GM12878 (cell line): ENCODE data around the gene KAT2A. TPM values are rescaled to one million over a fixed set of nuclear protein-coding genes. Genes with fewer than 3 reads are reported as not detected.

Experiments
- ATAC-seq: fragments of 200-7000 bp; cut with Tn5 transposase; 3 replicates; pipeline ENCODE4 v1.9.1; 2020; ENCODE audit warnings: mild to moderate bottlenecking, moderate library complexity
- BruUV-seq: library from RNA; stranded (reverse); fragments of 400-500 nt; replicated peaks from 2 replicates; lab custom pipeline; 2021; lab: Mats Ljungman, UMichigan
- CTCF ChIA-PET: fragments of 300-600 bp; sonication (Branson Sonifier 250); formaldehyde crosslinking; extraction: SDS; loops from one replicate; lab custom pipeline; 2021; ENCODE audit warnings: inconsistent platforms; lab: Yijun Ruan, JAX
- POLR2A ChIA-PET: fragments of 350-600 bp; formaldehyde crosslinking; extraction: SDS; loops from one replicate; lab custom pipeline; 2021; ENCODE audit warnings: inconsistent platforms; lab: Charles Lee
- RAD21 ChIA-PET: fragments of 300-600 bp; sonication (Branson Sonifier 250); formaldehyde crosslinking; loops from one replicate; lab custom pipeline; 2023; ENCODE audit warnings: antibody characterized with exemption; ENCODE audit not compliant: unreplicated experiment; lab: Charles Lee
- SMC1A ChIA-PET: fragments of 300-600 bp; sonication (Branson Sonifier 250); formaldehyde crosslinking; loops from one replicate; lab custom pipeline; 2023; ENCODE audit not compliant: unreplicated experiment, uncharacterized antibody; lab: Charles Lee
- DNase-seq: peaks from one replicate; pipeline ENCODE4 v3.0.0-alpha.2; 2011; ENCODE audit warnings: low read depth, low spot score
- FAIRE-seq: peaks from 3 replicates; lab custom pipeline; 2011; peaks lifted over from hg19 to GRCh38; lab: Jason Lieb, UNC
- H2AFZ ChIP-seq: 2 replicates; pipeline ENCODE4 v1.6.0; 2011; ENCODE audit warnings: low read depth, low read length, control low read depth; ENCODE audit not compliant: control insufficient read depth
- H3K27ac ChIP-seq: 2 replicates; pipeline ENCODE4 v1.5.1; 2011; ENCODE audit warnings: control low read depth; ENCODE audit not compliant: control insufficient read depth, insufficient read depth
- H3K27me3 ChIP-seq, 2 experiments: replicated peaks in 1 of 2; 2 replicates each; pipeline versions ENCODE4 v1.6.0 to v1.6.1; 2011; ENCODE audit warnings: low read length in 1 of 2; ENCODE audit not compliant: control insufficient read depth in 2 of 2, insufficient read depth in 2 of 2
- H3K36me3 ChIP-seq, 2 experiments: 2 replicates each; pipeline ENCODE4 v1.5.1; 2011; ENCODE audit warnings: low read length in 1 of 2; ENCODE audit not compliant: control insufficient read depth in 2 of 2, insufficient read depth in 2 of 2
- H3K4me1 ChIP-seq: 2 replicates; pipeline ENCODE4 v1.6.1; 2011; ENCODE audit warnings: mild to moderate bottlenecking, low read length, moderate library complexity, mixed read lengths; ENCODE audit not compliant: control insufficient read depth, insufficient read depth
- H3K4me2 ChIP-seq: 2 replicates; pipeline ENCODE4 v1.6.0; 2011; ENCODE audit warnings: control low read depth; ENCODE audit not compliant: control insufficient read depth, insufficient read depth
- H3K4me3 ChIP-seq: fragments of 200-600 bp; sonication (generic); 2 replicates; pipeline ENCODE4 v1.5.1; 2016
- H3K79me2 ChIP-seq: 2 replicates; pipeline ENCODE4 v1.6.0; 2011; ENCODE audit warnings: low read length; ENCODE audit not compliant: control insufficient read depth, insufficient read depth
- H3K9ac ChIP-seq: 2 replicates; pipeline ENCODE4 v1.8.0; 2011; ENCODE audit warnings: low read length, control low read depth, mixed read lengths; ENCODE audit not compliant: control insufficient read depth, insufficient read depth
- H3K9me3 ChIP-seq: replicated peaks from 3 replicates; pipeline ENCODE4 v1.5.1; 2011; ENCODE audit warnings: mild to moderate bottlenecking, low read length; ENCODE audit not compliant: control insufficient read depth, insufficient read depth
- H4K20me1 ChIP-seq: 2 replicates; pipeline ENCODE4 v1.6.0; 2011; ENCODE audit not compliant: control insufficient read depth, insufficient read depth
- BCL3 ChIP-seq: IDR thresholded peaks from 2 replicates; pipeline ENCODE4 v1.6.1; 2011; ENCODE audit warnings: borderline replicate concordance, low read depth, mild to moderate bottlenecking, moderate library complexity, low read length; ENCODE audit not compliant: insufficient read depth, poor library complexity, severe bottlenecking
- BRCA1 ChIP-seq: IDR thresholded peaks from 2 replicates; pipeline ENCODE4 v1.6.1; 2011; ENCODE audit warnings: low read depth, low read length, improper control_type of control experiment
- CBFB ChIP-seq: IDR thresholded peaks from 2 replicates; pipeline ENCODE4 v1.6.1; 2016; ENCODE audit warnings: antibody characterized with exemption, low read depth
- HDAC6 ChIP-seq: fragments of 200-600 bp; sonication (generic); IDR thresholded peaks from one replicate; pipeline ENCODE4 v1.8.0; 2017; ENCODE audit warnings: antibody characterized with exemption; ENCODE audit not compliant: unreplicated experiment
- IRF4 ChIP-seq: IDR thresholded peaks from 2 replicates; pipeline ENCODE4 v1.6.1; 2011; ENCODE audit warnings: low read depth, low read length
- LARP7 ChIP-seq: fragments of 450-650 bp; IDR thresholded peaks from 2 replicates; pipeline ENCODE4 v1.6.1; 2017; ENCODE audit warnings: mild to moderate bottlenecking
- NR2C2 ChIP-seq: IDR thresholded peaks from 2 replicates; pipeline ENCODE4 v1.6.1; 2011; ENCODE audit warnings: borderline replicate concordance, low read depth; ENCODE audit not compliant: control insufficient read depth, insufficient read length
- PAX8 ChIP-seq: fragments of 450-650 bp; IDR thresholded peaks from 2 replicates; pipeline ENCODE4 v1.6.1; 2017; ENCODE audit warnings: mild to moderate bottlenecking, moderate library complexity
- POLR2A ChIP-seq: IDR thresholded peaks from 2 replicates; pipeline ENCODE4 v1.6.1; 2011; ENCODE audit warnings: low read depth, mild to moderate bottlenecking, low read length
- POLR2AphosphoS2 ChIP-seq: IDR thresholded peaks from 2 replicates; pipeline ENCODE4 v1.6.1; 2011; ENCODE audit warnings: low read depth, mild to moderate bottlenecking, low read length, improper control_type of control experiment, moderate library complexity
- RELA ChIP-seq: fragments of 450-650 bp; IDR thresholded peaks from 2 replicates; pipeline ENCODE4 v1.8.0; 2014; ENCODE audit warnings: borderline replicate concordance; ENCODE audit not compliant: partially characterized antibody
- SIN3A ChIP-seq: IDR thresholded peaks from 2 replicates; pipeline ENCODE4 v1.6.1; 2012; ENCODE audit warnings: low read depth, low read length, improper control_type of control experiment
- SMAD1 ChIP-seq: fragments of 450-650 bp; IDR thresholded peaks from 2 replicates; pipeline ENCODE4 v1.6.1; 2018; ENCODE audit warnings: mild to moderate bottlenecking, low read depth; ENCODE audit not compliant: partially characterized antibody
- WRNIP1 ChIP-seq: IDR thresholded peaks from 2 replicates; pipeline ENCODE4 v1.6.1; 2011; ENCODE audit warnings: low read depth, low read length, improper control_type of control experiment, borderline replicate concordance
- YY1 ChIP-seq: IDR thresholded peaks from 2 replicates; pipeline ENCODE4 v1.6.1; 2011; ENCODE audit warnings: low read depth, mild to moderate bottlenecking, low read length
- WGBS: methylation state at CpG from one replicate; pipeline ENCODE4 v1.1.6; 2016; ENCODE audit warnings: low lambda C conversion rate; ENCODE audit not compliant: insufficient replicate concordance, insufficient coverage; ENCODE audit errors: missing lambda C conversion rate; 5-methylcytosine and 5-hydroxymethylcytosine counted together
- in situ Hi-C: fragments of 300-500 bp; cut with MboI; formaldehyde crosslinking; loops from 9 replicates; pipeline ENCODE4 v1.14.3; 2018; ENCODE audit warnings: mixed read lengths
- intact Hi-C: fragments of 100-400 bp; cut with micrococcal nuclease; formaldehyde crosslinking; loops from one replicate; pipeline ENCODE4 v1.14.2; 2022; ENCODE audit not compliant: unreplicated experiment
- polyA plus RNA-seq, 11 experiments: library from polyadenylated mRNA; depleted of rRNA in 4 of 11; unstranded in 6 of 11; stranded (reverse) in 5 of 11; fragments of >200 nt; fragmentation: Nextera tagmentation in 4 of 11; fragmentation: Illumina TruSeq in 1 of 11; extraction: Ambion mirVana in 4 of 11; extraction: Trizol in 1 of 11; gene quantifications; 1 replicate in 1 of 11; 2 replicates in 10 of 11; pipeline versions ENCODE4 v1.2.1 to v1.2.3, GENCODE V29; 2011 to 2016; ENCODE audit warnings: inconsistent platforms in 2 of 11, missing spikeins in 2 of 11, low read depth in 1 of 11
- total RNA-seq, 4 experiments: library from RNA; depleted of rRNA in 3 of 4; stranded (reverse); fragments of >200 nt in 3 of 4; fragmentation: Illumina TruSeq in 1 of 4; extraction: Trizol in 1 of 4; gene quantifications; 2 replicates each; pipeline versions ENCODE4 v1.2.1 to v1.2.3, GENCODE V29; 2013 to 2021
- TF ChIP-seq, protein P1 (sequence below): IDR thresholded peaks from 2 replicates; pipeline ENCODE4 v1.6.1; 2011; ENCODE audit warnings: mild to moderate bottlenecking, low read depth, low read length, moderate library complexity; ENCODE audit not compliant: insufficient replicate concordance
- TF ChIP-seq, protein P2 (sequence below): IDR thresholded peaks from 2 replicates; pipeline ENCODE4 v1.6.1; 2011; ENCODE audit warnings: borderline replicate concordance, low read depth, mild to moderate bottlenecking, moderate library complexity, mixed read lengths, low read length; ENCODE audit not compliant: insufficient read depth; ENCODE audit errors: extremely low read length
- TF ChIP-seq, protein P3 (sequence below): fragments of 450-650 bp; IDR thresholded peaks from 2 replicates; pipeline ENCODE4 v1.6.1; 2014; ENCODE audit warnings: mild to moderate bottlenecking

The KAT2A gene
- total and polyA plus RNA-seq, 10 of the 15 experiments (the other 5 are each of a cell fraction or from before 2014, with no cell fraction given): 0.85 to 47.5 (median 14.6) TPM

GRCh38 chr17:42116705-42117396 lies 4.3 kb downstream of the KAT2A start (continued):
- TF ChIP-seq, protein P1, sequence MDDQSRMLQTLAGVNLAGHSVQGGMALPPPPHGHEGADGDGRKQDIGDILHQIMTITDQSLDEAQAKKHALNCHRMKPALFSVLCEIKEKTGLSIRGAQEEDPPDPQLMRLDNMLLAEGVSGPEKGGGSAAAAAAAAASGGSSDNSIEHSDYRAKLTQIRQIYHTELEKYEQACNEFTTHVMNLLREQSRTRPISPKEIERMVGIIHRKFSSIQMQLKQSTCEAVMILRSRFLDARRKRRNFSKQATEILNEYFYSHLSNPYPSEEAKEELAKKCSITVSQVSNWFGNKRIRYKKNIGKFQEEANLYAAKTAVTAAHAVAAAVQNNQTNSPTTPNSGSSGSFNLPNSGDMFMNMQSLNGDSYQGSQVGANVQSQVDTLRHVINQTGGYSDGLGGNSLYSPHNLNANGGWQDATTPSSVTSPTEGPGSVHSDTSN: peak; percentile 17

GRCh38 chr17:42114118-42114517 lies 7.0 kb downstream of the KAT2A start:
- Histone ChIP-seq H3K9me3 (no peaks in the 10 kb centered on the region; the same call in 2 of the 3 replicates), H3K27ac (no peak overlapping the region), H2AFZ (no peak overlapping the region), H3K36me3 (peaks cover 5 to 6% of the 10 kb centered on the region in 2 experiments; a peak in 2 of 4 replicates), H3K79me2 (peaks cover 13% of the 10 kb centered on the region), H3K4me2 (no peak overlapping the region), H4K20me1 (no peaks in the 10 kb centered on the region), H3K9ac (no peak overlapping the region), H3K27me3 (no peaks in the 10 kb centered on the region), H3K4me3 (no peak overlapping the region), H3K4me1 (peaks cover 35% of the 10 kb centered on the region)
- CTCF ChIA-PET: interaction anchor here (0.9 to 7.5 kb wide), 9 partner anchors 11 to 150 kb away, joined by 3 to 61 read pairs (median 9); partner anchors contain the start of genes DNAJC7 and GHDC
- DNase-seq (no peak), ATAC-seq (no peak), FAIRE-seq (no peak)
- WGBS: 93% methylated on average over 9 of the region's 9 CpGs
- intact Hi-C loops (no loop called here), in situ Hi-C loops (loop anchor here (5.0 kb wide), 2 partner anchors 92 to 152 kb away; partner anchors contain the start of gene NKIRAS2)
- POLR2A ChIA-PET: interaction anchor here (0.6 to 3.5 kb wide), 5 partner anchors 10 to 97 kb away, joined by 3 to 23 read pairs (median 4); partner anchors contain the start of genes DNAJC7 and NKIRAS2
- no TSS peak for BruUV-seq
- SMC1A ChIA-PET: interaction anchor here (1.1 to 3.4 kb wide), 5 partner anchors 48 to 148 kb away, joined by 3 to 17 read pairs (median 16); partner anchors contain the start of genes CNP and KCNH4
- RAD21 ChIA-PET: interaction anchor here (1.0 to 2.7 kb wide), 6 partner anchors 65 to 196 kb away, joined by 4 to 16 read pairs (median 8); partner anchors contain the start of genes ACLY, CNP, DNAJC7 and KCNH4
- TF ChIP-seq NR2C2 (no peak), WRNIP1 (no peak), SIN3A (no peak), LARP7 (no peak), HDAC6 (no peak), RELA (no peak), IRF4 (no peak), SMAD1 (no peak), CBFB (no peak), YY1 (no peak), PAX8 (no peak), POLR2AphosphoS2 (no peak), BCL3 (no peak), BRCA1 (no peak), POLR2A (no peak)
- TF ChIP-seq, protein P2, sequence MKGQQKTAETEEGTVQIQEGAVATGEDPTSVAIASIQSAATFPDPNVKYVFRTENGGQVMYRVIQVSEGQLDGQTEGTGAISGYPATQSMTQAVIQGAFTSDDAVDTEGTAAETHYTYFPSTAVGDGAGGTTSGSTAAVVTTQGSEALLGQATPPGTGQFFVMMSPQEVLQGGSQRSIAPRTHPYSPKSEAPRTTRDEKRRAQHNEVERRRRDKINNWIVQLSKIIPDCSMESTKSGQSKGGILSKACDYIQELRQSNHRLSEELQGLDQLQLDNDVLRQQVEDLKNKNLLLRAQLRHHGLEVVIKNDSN: no peak
- TF ChIP-seq, protein P3, sequence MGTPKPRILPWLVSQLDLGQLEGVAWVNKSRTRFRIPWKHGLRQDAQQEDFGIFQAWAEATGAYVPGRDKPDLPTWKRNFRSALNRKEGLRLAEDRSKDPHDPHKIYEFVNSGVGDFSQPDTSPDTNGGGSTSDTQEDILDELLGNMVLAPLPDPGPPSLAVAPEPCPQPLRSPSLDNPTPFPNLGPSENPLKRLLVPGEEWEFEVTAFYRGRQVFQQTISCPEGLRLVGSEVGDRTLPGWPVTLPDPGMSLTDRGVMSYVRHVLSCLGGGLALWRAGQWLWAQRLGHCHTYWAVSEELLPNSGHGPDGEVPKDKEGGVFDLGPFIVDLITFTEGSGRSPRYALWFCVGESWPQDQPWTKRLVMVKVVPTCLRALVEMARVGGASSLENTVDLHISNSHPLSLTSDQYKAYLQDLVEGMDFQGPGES: no peak
